Stomach (tissue), 4 donors: ENCODE results near the gene PTPRD.

Source experiments
- CTCF ChIP-seq, 7 experiments: fragments of 450-650 bp in 4 of 7; fragments of 200-600 bp in 3 of 7; sonication (generic) in 3 of 7; IDR thresholded peaks; one replicate each; pipeline ENCODE4 v1.5.1; 2016 to 2019; ENCODE audit warnings: antibody characterized with exemption in 7 of 7, control low read depth in 2 of 7, mild to moderate bottlenecking in 1 of 7
- EP300 ChIP-seq: sonication (generic); formaldehyde crosslinking; IDR thresholded peaks from one replicate; pipeline ENCODE4 v1.6.1; 2017; ENCODE audit warnings: antibody characterized with exemption
- POLR2A ChIP-seq, 4 donors: fragments of 450-650 bp; IDR thresholded peaks; one replicate each; pipeline ENCODE4 v1.6.1; 2016; ENCODE audit warnings: antibody characterized with exemption in 4 of 4, control low read depth in 2 of 4, mild to moderate bottlenecking in 1 of 4, moderate library complexity in 1 of 4

- no peak for TF ChIP-seq CTCF (IDR thresholded peaks at IDR 0.05)
- no peak for TF ChIP-seq EP300
- TF ChIP-seq POLR2A (IDR thresholded peaks at IDR 0.05), result no peak
These were observed 2315.8 kb downstream of the PTPRD start for GRCh38 chr9:8297047-8297446.
